Glutamatergic neuron (in vitro differentiated cells): Measurements from ENCODE around the gene PRRC2B. TPM values are rescaled to one million over a fixed set of nuclear protein-coding genes. Genes with fewer than 3 reads are reported as not detected.
A peak's percentile ranks its signal among the peaks of the same experiment; 100 is the strongest.

Experiments used
- DNase-seq: peaks from one replicate; pipeline ENCODE4 v3.0.0; 2022
- H3K27ac Mint-ChIP-seq: one replicate; pipeline ENCODE4 v1.8.0; 2020; ENCODE audit warnings: mild to moderate bottlenecking, mixed read lengths, inconsistent platforms; ENCODE audit not compliant: unreplicated experiment
- H3K27me3 Mint-ChIP-seq: one replicate; pipeline ENCODE4 v1.8.0; 2020; ENCODE audit warnings: mild to moderate bottlenecking, moderate library complexity, mixed read lengths, inconsistent platforms; ENCODE audit not compliant: unreplicated experiment
- H3K36me3 Mint-ChIP-seq: one replicate; pipeline ENCODE4 v1.8.0; 2020; ENCODE audit warnings: mild to moderate bottlenecking, mixed read lengths, inconsistent platforms; ENCODE audit not compliant: unreplicated experiment
- H3K4me1 Mint-ChIP-seq: one replicate; pipeline ENCODE4 v1.8.0; 2020; ENCODE audit warnings: mild to moderate bottlenecking, low read depth, mixed read lengths, inconsistent platforms; ENCODE audit not compliant: unreplicated experiment
- H3K4me3 Mint-ChIP-seq: one replicate; pipeline ENCODE4 v1.8.0; 2020; ENCODE audit warnings: mild to moderate bottlenecking, mixed read lengths, inconsistent platforms; ENCODE audit not compliant: unreplicated experiment
- H3K9me3 Mint-ChIP-seq: one replicate; pipeline ENCODE4 v1.8.0; 2020; ENCODE audit warnings: mild to moderate bottlenecking, moderate library complexity, mixed read lengths, inconsistent platforms; ENCODE audit not compliant: unreplicated experiment
- CTCF ChIP-seq: fragments of 200-600 bp; sonication (generic); IDR thresholded peaks from one replicate; pipeline ENCODE4 v1.5.0; 2021; ENCODE audit not compliant: partially characterized antibody, unreplicated experiment
- total RNA-seq: library from RNA; stranded (reverse); fragmentation: NEBNext Ultra II Directional; extraction: Animal tissue kit (Norgen Biotek cat#: 25700); gene quantifications from one replicate; pipeline ENCODE4 v1.2.1, GENCODE V29; 2021; ENCODE audit not compliant: unreplicated experiment

PRRC2B gene
- total RNA-seq, 1 donor from 2014 or later, result 489 TPM

GRCh38 chr9:131420980-131421624 is 27.2 kb downstream of the PRRC2B start:
- DNase-seq, result peak; percentile 35
- peaks cover 13% of the 10 kb centered on the region for H3K27me3 Mint-ChIP-seq
- peaks cover 67% of the 10 kb centered on the region for H3K4me1 Mint-ChIP-seq
- H3K36me3 Mint-ChIP-seq, result no peaks in the 10 kb centered on the region
- H3K4me3 Mint-ChIP-seq, result peak overlapping the region; percentile 71
- no peak for TF ChIP-seq CTCF
- peaks cover 19% of the 10 kb centered on the region for H3K9me3 Mint-ChIP-seq
- peak overlapping the region; percentile 95 for H3K27ac Mint-ChIP-seq

- H3K4me1 Mint-ChIP-seq, result peaks cover 62% of the 10 kb centered on the region
- no peaks in the 10 kb centered on the region for H3K36me3 Mint-ChIP-seq
- H3K9me3 Mint-ChIP-seq, result peaks cover 21% of the 10 kb centered on the region
- peak overlapping the region; percentile 95 for H3K27ac Mint-ChIP-seq
- peaks cover 15% of the 10 kb centered on the region for H3K27me3 Mint-ChIP-seq
- peak overlapping the region; percentile 71 for H3K4me3 Mint-ChIP-seq
- no peak for DNase-seq
- TF ChIP-seq CTCF, result no peak
Observed at GRCh38 chr9:131421691-131422090, 27.8 kb downstream of the PRRC2B start.

GRCh38 chr9:131422241-131422792 is 28.4 kb downstream of the PRRC2B start:
- Mint-ChIP-seq H3K9me3 (peaks cover 21% of the 10 kb centered on the region), H3K36me3 (no peaks in the 10 kb centered on the region), H3K27me3 (peaks cover 15% of the 10 kb centered on the region), H3K27ac (peak overlapping the region; percentile 92), H3K4me3 (peak overlapping the region; percentile 61), H3K4me1 (peaks cover 61% of the 10 kb centered on the region)
- no peak for TF ChIP-seq CTCF
- no peak for DNase-seq

GRCh38 chr9:131423171-131423581 is 29.3 kb downstream of the PRRC2B start:
- H3K4me1 Mint-ChIP-seq, result peaks cover 53% of the 10 kb centered on the region
- H3K4me3 Mint-ChIP-seq, result peak overlapping the region; percentile 61
- no peak for TF ChIP-seq CTCF
- H3K27ac Mint-ChIP-seq, result peak overlapping the region; percentile 92
- peaks cover 14% of the 10 kb centered on the region for H3K27me3 Mint-ChIP-seq
- H3K36me3 Mint-ChIP-seq, result no peaks in the 10 kb centered on the region
- H3K9me3 Mint-ChIP-seq, result peaks cover 21% of the 10 kb centered on the region
- peak; percentile 68 for DNase-seq

- Mint-ChIP-seq H3K27me3 (peaks cover 10% of the 10 kb centered on the region), H3K4me1 (peaks cover 38% of the 10 kb centered on the region), H3K27ac (peak overlapping the region; percentile 71), H3K36me3 (no peaks in the 10 kb centered on the region), H3K9me3 (peaks cover 16% of the 10 kb centered on the region), H3K4me3 (no peak overlapping the region)
- TF ChIP-seq CTCF, result no peak
- DNase-seq, result no peak
Observed at GRCh38 chr9:131426545-131426944, 32.7 kb downstream of the PRRC2B start.
